ENCODE results near the gene CELF4.

CELF4 gene

DNA sequence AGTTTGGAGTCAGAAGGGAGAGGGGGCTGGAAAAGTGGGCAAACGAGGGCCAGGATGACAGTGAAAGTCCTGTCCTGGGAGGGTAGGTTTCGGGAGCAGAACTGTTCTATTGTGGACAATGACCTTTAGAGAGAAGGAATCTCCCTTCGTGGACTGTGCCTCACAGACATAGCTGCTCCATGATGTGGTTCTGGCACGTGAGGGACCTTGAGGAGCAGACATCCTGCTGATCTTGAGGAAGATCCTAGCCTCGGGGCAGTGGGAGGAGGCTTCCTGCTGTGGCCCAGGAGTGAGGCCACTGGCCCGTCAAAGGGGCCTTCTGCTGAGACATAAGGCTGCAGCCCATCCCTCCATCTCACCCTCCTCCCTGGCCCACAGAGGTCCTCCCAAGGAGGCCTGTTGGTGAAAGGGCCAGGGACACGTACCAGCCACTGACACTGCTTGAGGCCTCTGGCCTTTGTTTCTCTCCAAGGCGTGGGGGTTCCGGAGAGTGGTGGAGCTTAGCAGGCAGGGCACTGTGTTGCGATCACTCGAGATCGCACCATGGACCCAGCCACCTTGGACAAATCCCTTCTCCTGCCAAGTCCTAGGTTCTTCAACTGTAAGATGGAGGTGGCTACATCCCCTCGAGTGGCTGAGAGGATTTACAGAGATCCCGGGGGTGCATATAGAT, 167.2 kb downstream of the CELF4 start:
- no peak for FAIRE-seq
- TF ChIP-seq POLR2AphosphoS5 (IDR thresholded peaks at IDR 0.05; ENCODE audit: low read depth, low read length) (no peak), POLR2A (IDR thresholded peaks at IDR 0.05; ENCODE audit: low read depth, low read length) (no peak), TAF1 (IDR thresholded peaks at IDR 0.05; ENCODE audit: borderline replicate concordance, low read depth, low read length) (no peak)
- no peak for DNase-seq (ENCODE audit: insufficient read length)

DNA sequence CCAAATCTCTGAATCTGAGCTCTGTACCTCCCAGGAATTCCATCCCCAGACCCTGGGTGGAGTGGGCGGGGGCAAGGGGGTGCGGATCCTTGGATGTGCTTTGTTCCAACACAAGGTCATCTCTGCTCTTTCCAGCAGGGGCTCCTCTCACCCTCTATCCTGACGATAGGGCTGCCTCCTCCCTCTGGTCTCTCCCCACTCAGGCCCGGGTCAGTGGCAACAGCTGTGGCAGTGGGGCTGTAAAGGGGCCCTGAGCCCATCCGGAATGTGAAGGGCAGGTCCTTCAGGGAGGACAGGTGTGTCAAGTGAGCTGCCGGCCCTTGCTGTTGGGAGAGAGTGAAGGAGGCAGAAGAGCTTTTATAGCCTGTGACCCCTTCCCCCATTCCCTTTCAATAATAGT, 167.8 kb downstream of the CELF4 start:
- no peak for DNase-seq (ENCODE audit: insufficient read length)
- FAIRE-seq = no peak
- TF ChIP-seq POLR2AphosphoS5 (IDR thresholded peaks at IDR 0.05; ENCODE audit: low read depth, low read length) (no peak), POLR2A (IDR thresholded peaks at IDR 0.05; ENCODE audit: low read depth, low read length) (no peak), TAF1 (IDR thresholded peaks at IDR 0.05; ENCODE audit: borderline replicate concordance, low read depth, low read length) (no peak)

GRCh38 chr18:37396971-37397720, 168.5 kb downstream of the CELF4 start:
- FAIRE-seq = no peak
- no peak for TF ChIP-seq TAF1 (IDR thresholded peaks at IDR 0.05; ENCODE audit: borderline replicate concordance, low read depth, low read length)
- no peak for TF ChIP-seq POLR2AphosphoS5 (IDR thresholded peaks at IDR 0.05; ENCODE audit: low read depth, low read length)
- TF ChIP-seq POLR2A (IDR thresholded peaks at IDR 0.05; ENCODE audit: low read depth, low read length) = no peak
- no peak for DNase-seq (ENCODE audit: insufficient read length)

- FAIRE-seq (no peak), DNase-seq (ENCODE audit: insufficient read length) (no peak)
- no peak for TF ChIP-seq POLR2A (IDR thresholded peaks at IDR 0.05; ENCODE audit: low read depth, low read length)
- TF ChIP-seq TAF1 (IDR thresholded peaks at IDR 0.05; ENCODE audit: borderline replicate concordance, low read depth, low read length) = no peak
- no peak for TF ChIP-seq POLR2AphosphoS5 (IDR thresholded peaks at IDR 0.05; ENCODE audit: low read depth, low read length)
Observed at GRCh38 chr18:37395631-37396030, 170.0 kb downstream of the CELF4 start.

- DNase-seq (ENCODE audit: insufficient read length) (no peak), FAIRE-seq (no peak)
- TF ChIP-seq POLR2A (IDR thresholded peaks at IDR 0.05; ENCODE audit: low read depth, low read length) = no peak
Observed at GRCh38 chr18:37395138-37395537, 170.5 kb downstream of the CELF4 start.

GRCh38 chr18:37394610-37394965, 171.0 kb downstream of the CELF4 start:
- no peak for FAIRE-seq
- no peak for DNase-seq (ENCODE audit: insufficient read length)
- TF ChIP-seq POLR2AphosphoS5 (IDR thresholded peaks at IDR 0.05; ENCODE audit: low read depth, low read length) (no peak), POLR2A (IDR thresholded peaks at IDR 0.05; ENCODE audit: low read depth, low read length) (no peak), TAF1 (IDR thresholded peaks at IDR 0.05; ENCODE audit: borderline replicate concordance, low read depth, low read length) (no peak)

GRCh38 chr18:37393945-37394609, 171.5 kb downstream of the CELF4 start:
- DNase-seq (ENCODE audit: insufficient read length) = peak; percentile 48
- no peak for FAIRE-seq
- TF ChIP-seq POLR2A (IDR thresholded peaks at IDR 0.05; ENCODE audit: low read depth, low read length) (no peak), POLR2AphosphoS5 (IDR thresholded peaks at IDR 0.05; ENCODE audit: low read depth, low read length) (no peak), TAF1 (IDR thresholded peaks at IDR 0.05; ENCODE audit: borderline replicate concordance, low read depth, low read length) (no peak)

GRCh38 chr18:37393221-37393827, 172.3 kb downstream of the CELF4 start:
- TF ChIP-seq TAF1 (IDR thresholded peaks at IDR 0.05; ENCODE audit: borderline replicate concordance, low read depth, low read length) (no peak), POLR2AphosphoS5 (IDR thresholded peaks at IDR 0.05; ENCODE audit: low read depth, low read length) (no peak), POLR2A (IDR thresholded peaks at IDR 0.05; ENCODE audit: low read depth, low read length) (no peak)
- FAIRE-seq (no peak), DNase-seq (ENCODE audit: insufficient read length) (no peak)

DNA sequence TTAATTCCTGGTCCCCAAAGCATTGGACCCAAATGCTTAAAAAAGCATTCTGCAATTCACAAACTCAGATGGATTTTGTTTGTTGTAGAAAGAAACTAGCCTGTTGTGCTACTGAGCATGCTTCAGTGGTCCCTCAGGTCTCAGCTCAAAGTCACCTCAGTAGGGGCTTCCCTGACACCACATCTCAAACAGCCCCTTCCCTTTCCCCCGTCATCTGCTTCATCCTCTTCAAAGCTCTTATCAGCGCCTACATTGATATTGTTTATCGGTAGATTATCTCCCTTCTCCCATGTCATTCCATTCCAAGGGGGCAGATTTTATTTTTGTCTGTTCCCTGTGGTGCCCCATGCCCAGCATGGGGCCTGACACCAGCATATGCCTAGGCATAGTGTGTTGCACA, 172.9 kb downstream of the CELF4 start:
- FAIRE-seq (peak; percentile 5), DNase-seq (ENCODE audit: insufficient read length) (no peak)
- TF ChIP-seq POLR2A (IDR thresholded peaks at IDR 0.05; ENCODE audit: low read depth, low read length) (no peak), TAF1 (IDR thresholded peaks at IDR 0.05; ENCODE audit: borderline replicate concordance, low read depth, low read length) (no peak), POLR2AphosphoS5 (IDR thresholded peaks at IDR 0.05; ENCODE audit: low read depth, low read length) (no peak)

DNA sequence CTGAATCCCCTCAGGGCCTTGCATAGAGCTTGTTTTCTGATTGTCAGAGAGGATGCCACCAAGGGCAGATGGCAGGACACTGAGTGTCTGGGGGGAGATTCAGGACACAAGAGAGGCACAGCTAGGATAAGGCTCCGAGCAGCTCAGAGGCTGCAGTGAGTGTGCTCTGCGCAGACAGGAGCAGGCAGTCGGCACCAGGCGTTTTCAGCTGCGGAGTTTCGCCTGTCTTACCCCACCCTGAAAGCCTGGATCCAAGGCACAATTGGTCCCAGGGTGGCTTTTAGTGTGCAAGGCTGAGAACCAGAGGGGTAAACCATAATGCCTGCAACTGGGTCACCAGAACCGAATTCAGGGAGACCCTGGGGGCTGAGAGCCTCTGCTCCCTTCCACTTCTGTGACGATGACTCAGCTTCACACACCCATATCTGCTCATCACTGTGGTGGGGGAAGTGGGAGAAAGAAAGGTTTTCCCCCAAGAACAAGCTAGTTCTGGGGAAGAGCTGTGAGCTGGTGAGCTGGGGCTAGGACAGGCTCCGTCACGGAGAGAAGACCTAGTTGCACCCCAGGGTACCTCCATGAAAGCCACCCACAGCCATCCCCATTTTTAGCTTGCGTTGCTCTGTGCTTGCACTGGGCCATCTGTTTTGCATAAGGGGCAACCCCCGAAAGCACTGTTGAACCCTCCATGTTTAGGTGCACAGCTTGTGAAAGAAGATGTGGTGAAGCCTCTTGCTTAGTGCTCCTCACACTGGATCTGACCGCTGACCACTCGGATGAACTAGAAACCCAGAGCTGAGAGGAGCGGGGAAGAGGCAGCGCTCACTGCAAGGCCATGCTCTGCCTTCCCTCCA, 173.7 kb downstream of the CELF4 start:
- TF ChIP-seq POLR2A (IDR thresholded peaks at IDR 0.05; ENCODE audit: low read depth, low read length) (no peak), POLR2AphosphoS5 (IDR thresholded peaks at IDR 0.05; ENCODE audit: low read depth, low read length) (no peak), TAF1 (IDR thresholded peaks at IDR 0.05; ENCODE audit: borderline replicate concordance, low read depth, low read length) (no peak)
- no peak for DNase-seq (ENCODE audit: insufficient read length)
- FAIRE-seq = peak; percentile 72

- FAIRE-seq (no peak), DNase-seq (ENCODE audit: insufficient read length) (no peak)
- TF ChIP-seq POLR2AphosphoS5 (IDR thresholded peaks at IDR 0.05; ENCODE audit: low read depth, low read length) = no peak
- TF ChIP-seq POLR2A (IDR thresholded peaks at IDR 0.05; ENCODE audit: low read depth, low read length) = no peak
- no peak for TF ChIP-seq TAF1 (IDR thresholded peaks at IDR 0.05; ENCODE audit: borderline replicate concordance, low read depth, low read length)
Observed at GRCh38 chr18:37391156-37391555, 174.4 kb downstream of the CELF4 start.

Measured in GM12892 (cell line).